Spleen (tissue), 11 donors: ENCODE results near the gene BBIP1. TPM values are rescaled to one million over a fixed set of nuclear protein-coding genes. Genes with fewer than 3 reads are reported as not detected.

Experiments used
- DNase-seq: peaks from one replicate; pipeline ENCODE4 v3.0.0-alpha.2; 2020
- H3K27ac ChIP-seq, 8 donors: fragments of 200-600 bp; sonication (generic) in 7 of 8; 1 replicate in 4 of 8; 2 replicates in 4 of 8; pipeline versions ENCODE4 v1.5.0 to v1.8.0; 2016 to 2021; ENCODE audit warnings: inconsistent platforms in 4 of 8, mild to moderate bottlenecking in 4 of 8, moderate library complexity in 1 of 8
- H3K27me3 ChIP-seq, 7 donors: fragments of 200-600 bp; sonication (generic) in 6 of 7; replicated peaks in 1 of 7; 1 replicate in 4 of 7; 2 replicates in 3 of 7; pipeline versions ENCODE4 v1.5.0 to v1.8.0; 2016 to 2021; ENCODE audit warnings: inconsistent platforms in 3 of 7, mild to moderate bottlenecking in 1 of 7
- H3K36me3 ChIP-seq, 6 donors: fragments of 200-600 bp; sonication (generic) in 5 of 6; 1 replicate in 4 of 6; 2 replicates in 2 of 6; pipeline versions ENCODE4 v1.5.0 to v1.8.0; 2016 to 2021; ENCODE audit warnings: inconsistent platforms in 2 of 6
- H3K4me1 ChIP-seq, 6 donors: fragments of 200-600 bp; sonication (generic) in 5 of 6; 1 replicate in 3 of 6; 2 replicates in 3 of 6; pipeline versions ENCODE4 v1.5.0 to v1.8.0; 2016 to 2021; ENCODE audit warnings: inconsistent platforms in 3 of 6
- H3K4me3 ChIP-seq, 8 donors: fragments of 200-600 bp; sonication (generic) in 7 of 8; 1 replicate in 4 of 8; 2 replicates in 4 of 8; pipeline versions ENCODE4 v1.5.0 to v1.8.0; 2016 to 2021; ENCODE audit warnings: inconsistent platforms in 4 of 8, mild to moderate bottlenecking in 4 of 8, moderate library complexity in 2 of 8
- H3K9me3 ChIP-seq, 8 donors: fragments of 200-600 bp; sonication (generic) in 7 of 8; 1 replicate in 4 of 8; 2 replicates in 4 of 8; pipeline versions ENCODE4 v1.5.0 to v1.8.0; 2016 to 2021; ENCODE audit warnings: inconsistent platforms in 4 of 8
- CTCF ChIP-seq, 11 experiments: fragments of 200-600 bp in 7 of 11; fragments of 450-650 bp in 4 of 11; sonication (generic) in 4 of 11; IDR thresholded peaks in 8 of 11; conservative IDR thresholded peaks in 3 of 11; 1 replicate in 7 of 11; 2 replicates in 4 of 11; pipeline versions ENCODE4 v1.4.0 to v1.8.0; 2016 to 2021; ENCODE audit warnings: antibody characterized with exemption in 11 of 11, inconsistent platforms in 4 of 11, mild to moderate bottlenecking in 1 of 11
- POLR2A ChIP-seq, 3 donors: fragments of 450-650 bp; IDR thresholded peaks; one replicate each; pipeline ENCODE4 v1.5.1; 2017; ENCODE audit warnings: antibody characterized with exemption in 3 of 3, mild to moderate bottlenecking in 1 of 3
- POLR2AphosphoS5 ChIP-seq, 3 donors: sonication (generic); formaldehyde crosslinking; IDR thresholded peaks; one replicate each; pipeline ENCODE4 v1.5.1; 2017; ENCODE audit warnings: antibody characterized with exemption in 3 of 3
- WGBS, 5 donors: extraction: QIAGEN DNeasy Blood & Tissue Kit in 3 of 5; methylation state at CpG; one replicate each; pipeline versions ENCODE4 v1.1.5 to v1.1.7; 2013 to 2018; 5-methylcytosine and 5-hydroxymethylcytosine counted together
- intact Hi-C: fragments of 100-400 bp; cut with DNase I; formaldehyde crosslinking; loops from one replicate; pipeline ENCODE4 v1.15.0; 2023; ENCODE audit warnings: low total_unique reads
- polyA plus RNA-seq, 3 donors: library from polyadenylated mRNA; stranded (reverse); fragments of 200-250 nt; gene quantifications; one replicate each; pipeline ENCODE4 v1.2.1, GENCODE V29; 2013
- total RNA-seq, 7 donors: library from RNA; depleted of rRNA in 3 of 7; stranded (reverse); fragments of >200 nt in 3 of 7; fragmentation: NEBNext Ultra II Directional in 4 of 7; extraction: Animal tissue kit (Norgen Biotek cat#: 25700) in 4 of 7; gene quantifications; one replicate each; pipeline versions ENCODE4 v1.1.0 to v1.2.1, GENCODE V29; 2016 to 2021
- donor health status: healthy with polysubstance abuse.
- donor health status: DM: no; HTN: no; CAD: no; lungs with moderate emphysema.
- donor health status: DM: no; HTN: no; CAD: no.
- donor health status: Bipolar disorder and iron deficiency.
- donor health status: healthy.
- donor health status: DM: no; HTN: no; CAD: no.
- donor health status: DM: yes; HTN: yes; CAD: no.

Gene BBIP1
- total and polyA plus RNA-seq, 10 donors, result 20.7 to 40.0 (median 27.1) TPM

GRCh38 chr10:110871298-110872084 lies 47.5 kb downstream of the BBIP1 start, which contains the start of gene PDCD4:
PDCD4 (plus strand) TSS chr10:110871928; CDS start chr10:110876028, 4,100 bp downstream.
- H3K36me3 ChIP-seq, result peaks cover 0 to 10% (median 0%) of the 10 kb centered on the region in 6 donors
- H3K9me3 ChIP-seq, result no peaks in the 10 kb centered on the region
- H3K4me3 ChIP-seq, result peak within 1 kb of the TSS; percentile 78 to 96 (median 90)
- no peaks in the 10 kb centered on the region for H3K27me3 ChIP-seq
- H3K4me1 ChIP-seq, result peaks cover 54 to 88% (median 78%) of the 10 kb centered on the region in 6 donors
- peak in 1 of 11 experiments; percentile 7 for TF ChIP-seq CTCF (IDR thresholded peaks at IDR 0.05 in 8 of 11, conservative IDR thresholded peaks at IDR 0.05 in 3 of 11)
- peak; percentile 14 to 90 (median 83) for TF ChIP-seq POLR2A (IDR thresholded peaks at IDR 0.05)
- peak; percentile 96 to 98 (median 98) for TF ChIP-seq POLR2AphosphoS5 (IDR thresholded peaks at IDR 0.05)
- peak; percentile 98 for DNase-seq
- peak within 1 kb of the TSS; percentile 96 to 100 (median 99) for H3K27ac ChIP-seq
- intact Hi-C loops, result loop anchor here (5.0 kb wide), 1 partner anchor 69 kb away; no protein-coding TSS in a partner anchor
- 0 to 1% (median 1%) methylated on average over 37 to 47 of the region's 47 CpGs for WGBS, 5 donors

GRCh38 chr10:110870823-110871297 lies 48.1 kb downstream of the BBIP1 start:
- Histone ChIP-seq H3K27me3 (no peaks in the 10 kb centered on the region), H3K27ac (peak overlapping the region; percentile 96 to 100 (median 99)), H3K9me3 (no peaks in the 10 kb centered on the region), H3K36me3 (peaks cover 0 to 4% (median 0%) of the 10 kb centered on the region in 6 donors), H3K4me3 (peak overlapping the region; percentile 78 to 96 (median 90)), H3K4me1 (peaks cover 55 to 88% (median 78%) of the 10 kb centered on the region in 6 donors)
- 59 to 68% (median 63%) methylated on average over 13 of the region's 13 CpGs for WGBS, 5 donors
- DNase-seq, result no peak
- TF ChIP-seq POLR2A (IDR thresholded peaks at IDR 0.05) (no peak), POLR2AphosphoS5 (IDR thresholded peaks at IDR 0.05) (no peak), CTCF (IDR thresholded peaks at IDR 0.05 in 8 of 11, conservative IDR thresholded peaks at IDR 0.05 in 3 of 11) (no peak)
- intact Hi-C loops, result loop anchor here (5.0 kb wide), 1 partner anchor 69 kb away; no protein-coding TSS in a partner anchor

- Histone ChIP-seq H3K27me3 (no peaks in the 10 kb centered on the region), H3K36me3 (no peaks in the 10 kb centered on the region), H3K4me3 (peak overlapping the region in 1 of 8 donors; percentile 25), H3K4me1 (peaks cover 59 to 88% (median 78%) of the 10 kb centered on the region in 6 donors), H3K9me3 (no peaks in the 10 kb centered on the region), H3K27ac (peak overlapping the region; percentile 68 to 100 (median 99))
- TF ChIP-seq CTCF (IDR thresholded peaks at IDR 0.05 in 8 of 11, conservative IDR thresholded peaks at IDR 0.05 in 3 of 11) (no peak), POLR2A (IDR thresholded peaks at IDR 0.05) (no peak), POLR2AphosphoS5 (IDR thresholded peaks at IDR 0.05) (peak in 1 of 3 donors; percentile 85)
- 28 to 45% (median 39%) methylated on average over 6 of the region's 6 CpGs for WGBS, 5 donors
- intact Hi-C loops, result no loop called here
- no peak for DNase-seq
Measured at GRCh38 chr10:110868981-110869380, 50.0 kb downstream of the BBIP1 start.
